ENCODE data around the gene SUPT20HL2. TPM values are rescaled to one million over a fixed set of nuclear protein-coding genes. Genes with fewer than 3 reads are reported as not detected.

Gene SUPT20HL2
- total RNA-seq, 5 donors from 2014 or later (not counting 1 experiment from before 2014, with no cell fraction given): not detected

DNA sequence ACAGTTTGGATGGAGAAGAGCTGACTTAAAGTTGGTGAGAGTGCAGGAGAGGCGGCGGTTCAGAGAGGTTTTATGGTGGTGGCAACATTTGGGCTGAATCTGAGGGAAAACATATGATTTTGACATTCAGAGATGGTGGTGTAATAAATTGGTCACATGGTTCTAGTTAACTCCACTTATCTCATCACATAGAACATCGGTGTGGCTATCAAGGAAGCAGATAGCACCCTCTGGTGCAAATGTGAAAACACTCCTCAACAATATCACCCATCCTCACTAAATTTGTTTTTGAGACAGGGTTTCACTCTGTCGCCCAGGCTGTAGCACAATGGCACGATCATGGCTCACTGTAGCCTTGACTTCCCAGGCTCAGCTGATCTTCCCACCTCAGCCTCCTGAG lies 28.8 kb downstream of the SUPT20HL2 start:
- DNase-seq (no peak), ATAC-seq (replicated peaks in 1 of 4) (no peak)
- H3K9me3 ChIP-seq: no peaks in the 10 kb centered on the region
- H3K27me3 ChIP-seq (replicated peaks in 1 of 2; ENCODE audit: control insufficient read depth in 2 of 2, extremely low read depth in 1 of 2, insufficient read depth in 2 of 2, low read length in 1 of 2): no peaks in the 10 kb centered on the region
- ChIA-PET CTCF (interaction anchor here in 1 of 2 donors (0.7 kb wide), 1 partner anchor 372 kb away, joined by 4 read pairs; no protein-coding TSS in a partner anchor), POLR2A (no interaction called here)
- WGBS (ENCODE audit: insufficient coverage): no CpG with 5 or more reads among the region's 5 CpGs
- no peaks in the 10 kb centered on the region for H3K36me3 ChIP-seq (ENCODE audit: control insufficient read depth in 2 of 2, extremely low read depth in 1 of 2, insufficient read depth in 1 of 2, low read length in 1 of 2)
- no peak overlapping the region for H3K4me3 Mint-ChIP-seq
- no peaks in the 10 kb centered on the region for H3K4me1 ChIP-seq (ENCODE audit: control insufficient read depth in 1 of 2, extremely low read depth in 1 of 2, insufficient read depth in 2 of 2, low read length in 2 of 2)
- H3K27ac ChIP-seq (ENCODE audit: low read length): no peak overlapping the region
- peaks cover 0 to 4% (median 3%) of the 10 kb centered on the region in 3 donors for H3K4me1 Mint-ChIP-seq
- no peak overlapping the region for H3K27ac Mint-ChIP-seq
- no peaks in the 10 kb centered on the region for H3K36me3 Mint-ChIP-seq
- H3K27me3 Mint-ChIP-seq: peaks cover 12 to 51% of the 10 kb centered on the region in 2 donors
- no peak overlapping the region for H3K4me3 ChIP-seq (ENCODE audit: control insufficient read depth in 1 of 2, extremely low read depth in 1 of 2, low read length in 1 of 2)
- H3K9me3 Mint-ChIP-seq: no peaks in the 10 kb centered on the region

DNA sequence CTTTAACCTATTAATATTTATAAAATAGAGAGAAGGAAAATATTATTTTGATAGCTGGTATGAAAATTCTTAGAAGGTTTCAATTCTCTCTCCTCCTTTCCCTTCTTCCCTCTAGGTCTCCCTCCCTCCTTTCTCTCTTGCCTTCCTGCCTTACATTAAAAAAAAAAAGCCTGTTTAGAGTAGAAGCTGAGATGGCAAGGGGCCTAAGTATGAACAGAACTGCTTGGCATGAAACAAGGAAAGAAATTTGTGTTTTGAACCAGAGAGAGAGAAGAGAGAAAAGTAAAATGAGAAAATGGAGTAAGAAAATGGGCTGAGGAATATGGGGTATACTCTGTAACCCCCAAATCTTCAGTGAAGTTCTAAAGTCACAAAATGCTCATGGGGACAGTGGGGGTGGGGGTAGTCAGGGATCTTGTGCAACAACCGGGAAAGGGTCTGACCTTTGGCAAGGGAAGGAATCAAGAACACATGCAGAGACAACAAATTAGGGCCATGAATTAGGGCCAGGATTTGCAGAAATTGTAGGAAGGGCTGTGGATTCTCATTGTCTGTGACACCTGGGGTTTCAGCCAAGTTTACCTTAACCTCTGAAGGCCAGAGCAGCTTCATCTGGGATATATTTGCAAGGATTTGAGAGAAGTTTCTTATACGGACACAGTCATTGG lies 30.6 kb downstream of the SUPT20HL2 start:
- no peaks in the 10 kb centered on the region for H3K36me3 ChIP-seq (ENCODE audit: control insufficient read depth in 2 of 2, extremely low read depth in 1 of 2, insufficient read depth in 1 of 2, low read length in 1 of 2)
- H3K9me3 ChIP-seq: no peaks in the 10 kb centered on the region
- Mint-ChIP-seq H3K27me3 (peaks cover 15 to 55% of the 10 kb centered on the region in 2 donors), H3K4me1 (peaks cover 0 to 4% (median 3%) of the 10 kb centered on the region in 3 donors), H3K27ac (no peak overlapping the region), H3K9me3 (no peaks in the 10 kb centered on the region), H3K4me3 (no peak overlapping the region), H3K36me3 (no peaks in the 10 kb centered on the region)
- ATAC-seq (replicated peaks in 1 of 4) (no peak), DNase-seq (no peak)
- WGBS (ENCODE audit: insufficient coverage): 80% methylated on average over 1 of the region's 2 CpGs
- POLR2A ChIA-PET: no interaction called here
- no peaks in the 10 kb centered on the region for H3K4me1 ChIP-seq (ENCODE audit: control insufficient read depth in 1 of 2, extremely low read depth in 1 of 2, insufficient read depth in 2 of 2, low read length in 2 of 2)
- H3K27me3 ChIP-seq (replicated peaks in 1 of 2; ENCODE audit: control insufficient read depth in 2 of 2, extremely low read depth in 1 of 2, insufficient read depth in 2 of 2, low read length in 1 of 2): no peaks in the 10 kb centered on the region
- no peak overlapping the region for H3K4me3 ChIP-seq (ENCODE audit: control insufficient read depth in 1 of 2, extremely low read depth in 1 of 2, low read length in 1 of 2)
- H3K27ac ChIP-seq (ENCODE audit: low read length): no peak overlapping the region
- CTCF ChIA-PET: interaction anchor here in 1 of 2 donors (0.6 kb wide), 1 partner anchor 89 kb away, joined by 7 read pairs; no protein-coding TSS in a partner anchor

DNA sequence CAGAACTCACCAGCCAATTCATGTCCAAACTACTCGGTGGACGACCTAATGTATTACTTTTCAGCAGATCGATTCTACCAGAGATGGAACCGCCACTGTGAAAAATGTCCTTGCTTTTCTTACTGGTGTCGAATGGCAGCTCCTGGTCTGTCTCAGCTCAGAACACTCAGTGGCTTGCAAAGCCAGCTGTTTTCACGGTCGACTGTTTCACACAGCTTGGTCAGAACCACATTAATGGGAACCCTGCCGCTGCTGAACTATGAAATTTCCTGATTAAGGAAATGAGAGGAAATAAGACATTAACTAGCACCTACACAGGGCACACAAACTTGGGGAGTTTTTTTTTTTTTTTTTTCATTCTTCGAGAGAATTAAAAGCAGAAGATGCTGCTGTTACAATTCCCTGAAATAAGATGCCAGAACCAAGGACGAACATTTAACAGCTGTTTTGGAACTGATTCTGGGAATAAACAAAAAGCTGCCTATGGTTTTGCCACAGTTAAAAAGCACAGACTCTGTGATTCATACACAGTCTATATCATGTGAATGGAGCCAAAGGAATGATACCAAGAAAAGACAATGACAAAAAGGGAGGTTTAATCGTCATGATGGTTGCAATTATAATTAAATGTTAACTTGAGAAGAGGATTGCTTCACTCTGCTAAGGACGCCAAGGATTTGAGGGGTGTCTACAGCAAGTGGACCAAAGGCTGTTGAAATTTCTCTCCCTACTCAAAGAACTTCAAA lies 31.3 kb downstream of the SUPT20HL2 start:
- Histone ChIP-seq H3K27ac (ENCODE audit: low read length) (no peak overlapping the region), H3K27me3 (replicated peaks in 1 of 2; ENCODE audit: control insufficient read depth in 2 of 2, extremely low read depth in 1 of 2, insufficient read depth in 2 of 2, low read length in 1 of 2) (no peaks in the 10 kb centered on the region), H3K36me3 (ENCODE audit: control insufficient read depth in 2 of 2, extremely low read depth in 1 of 2, insufficient read depth in 1 of 2, low read length in 1 of 2) (no peaks in the 10 kb centered on the region), H3K9me3 (no peaks in the 10 kb centered on the region), H3K4me1 (ENCODE audit: control insufficient read depth in 1 of 2, extremely low read depth in 1 of 2, insufficient read depth in 2 of 2, low read length in 2 of 2) (no peaks in the 10 kb centered on the region), H3K4me3 (ENCODE audit: control insufficient read depth in 1 of 2, extremely low read depth in 1 of 2, low read length in 1 of 2) (no peak overlapping the region)
- ChIA-PET CTCF (interaction anchor here in 1 of 2 donors (0.6 kb wide), 1 partner anchor 90 kb away, joined by 7 read pairs; no protein-coding TSS in a partner anchor), POLR2A (no interaction called here)
- 49% methylated on average over 5 of the region's 12 CpGs for WGBS (ENCODE audit: insufficient coverage)
- no peak for ATAC-seq (replicated peaks in 1 of 4)
- Mint-ChIP-seq H3K9me3 (no peaks in the 10 kb centered on the region), H3K27me3 (peaks cover 15 to 55% of the 10 kb centered on the region in 2 donors), H3K36me3 (no peaks in the 10 kb centered on the region), H3K4me1 (peaks cover 0 to 4% (median 3%) of the 10 kb centered on the region in 3 donors), H3K27ac (no peak overlapping the region), H3K4me3 (no peak overlapping the region)
- no peak for DNase-seq

DNA sequence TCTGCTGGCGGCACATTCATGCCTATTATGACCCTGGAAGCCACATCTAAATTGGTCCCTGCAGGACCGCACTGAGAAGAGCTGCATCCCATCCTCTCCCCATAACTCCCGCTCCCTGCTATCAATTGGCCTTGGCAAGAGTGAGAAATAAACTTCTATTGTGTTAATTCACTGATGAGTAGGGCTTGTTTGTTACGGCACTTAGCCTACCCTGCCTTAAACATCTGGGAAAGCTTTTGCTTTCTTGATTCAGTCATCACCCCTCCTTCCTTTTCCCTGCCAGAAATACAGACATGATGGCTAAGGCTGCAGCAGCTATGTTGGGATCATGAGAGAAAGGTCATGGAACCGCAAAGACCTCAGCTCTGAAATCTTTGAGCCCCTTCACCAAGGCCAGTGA lies 36.5 kb downstream of the SUPT20HL2 start:
- ChIA-PET POLR2A (no interaction called here), CTCF (no interaction called here)
- Mint-ChIP-seq H3K27me3 (peaks cover 11 to 55% of the 10 kb centered on the region in 2 donors), H3K27ac (no peak overlapping the region), H3K9me3 (no peaks in the 10 kb centered on the region), H3K4me3 (no peak overlapping the region), H3K36me3 (no peaks in the 10 kb centered on the region), H3K4me1 (peaks cover 0 to 2% (median 2%) of the 10 kb centered on the region in 3 donors)
- no CpG with 5 or more reads among the region's 5 CpGs for WGBS (ENCODE audit: insufficient coverage)
- Histone ChIP-seq H3K4me1 (ENCODE audit: control insufficient read depth in 1 of 2, extremely low read depth in 1 of 2, insufficient read depth in 2 of 2, low read length in 2 of 2) (no peaks in the 10 kb centered on the region), H3K4me3 (ENCODE audit: control insufficient read depth in 1 of 2, extremely low read depth in 1 of 2, low read length in 1 of 2) (no peak overlapping the region), H3K9me3 (no peaks in the 10 kb centered on the region), H3K36me3 (ENCODE audit: control insufficient read depth in 2 of 2, extremely low read depth in 1 of 2, insufficient read depth in 1 of 2, low read length in 1 of 2) (no peaks in the 10 kb centered on the region), H3K27me3 (replicated peaks in 1 of 2; ENCODE audit: control insufficient read depth in 2 of 2, extremely low read depth in 1 of 2, insufficient read depth in 2 of 2, low read length in 1 of 2) (no peaks in the 10 kb centered on the region), H3K27ac (ENCODE audit: low read length) (no peak overlapping the region)
- ATAC-seq (replicated peaks in 1 of 4): no peak
- no peak for DNase-seq

DNA sequence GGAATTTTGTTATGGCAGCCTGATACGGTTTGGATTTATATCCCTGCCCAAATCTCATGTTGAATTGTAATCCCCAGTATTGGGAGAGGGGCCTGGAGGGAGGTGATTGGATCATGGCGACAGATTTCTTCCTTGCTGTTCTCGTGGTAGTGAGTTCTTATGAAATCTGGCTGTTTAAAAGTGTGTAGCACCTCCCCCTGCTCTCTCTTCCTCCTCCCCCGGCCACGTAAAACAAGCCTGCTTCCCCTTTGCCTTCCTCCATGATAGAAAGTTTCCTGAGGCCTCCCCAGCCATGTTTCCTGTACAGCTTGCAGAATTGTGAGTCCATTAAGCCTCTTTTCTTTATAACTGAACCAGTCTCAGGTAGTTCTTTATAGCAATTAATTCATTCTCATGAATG lies 37.9 kb downstream of the SUPT20HL2 start:
- POLR2A ChIA-PET: no interaction called here
- no peak overlapping the region for H3K4me3 Mint-ChIP-seq
- no peaks in the 10 kb centered on the region for H3K4me1 ChIP-seq (ENCODE audit: control insufficient read depth in 1 of 2, extremely low read depth in 1 of 2, insufficient read depth in 2 of 2, low read length in 2 of 2)
- H3K27ac Mint-ChIP-seq: no peak overlapping the region
- CTCF ChIA-PET: no interaction called here
- H3K36me3 Mint-ChIP-seq: no peaks in the 10 kb centered on the region
- peaks cover 10 to 59% of the 10 kb centered on the region in 2 donors for H3K27me3 Mint-ChIP-seq
- H3K9me3 Mint-ChIP-seq: no peaks in the 10 kb centered on the region
- H3K4me3 ChIP-seq (ENCODE audit: control insufficient read depth in 1 of 2, extremely low read depth in 1 of 2, low read length in 1 of 2): no peak overlapping the region
- no peaks in the 10 kb centered on the region for H3K9me3 ChIP-seq
- H3K27ac ChIP-seq (ENCODE audit: low read length): no peak overlapping the region
- WGBS (ENCODE audit: insufficient coverage): no CpG with 5 or more reads among the region's 5 CpGs
- no peak for DNase-seq
- H3K36me3 ChIP-seq (ENCODE audit: control insufficient read depth in 2 of 2, extremely low read depth in 1 of 2, insufficient read depth in 1 of 2, low read length in 1 of 2): no peaks in the 10 kb centered on the region
- H3K27me3 ChIP-seq (replicated peaks in 1 of 2; ENCODE audit: control insufficient read depth in 2 of 2, extremely low read depth in 1 of 2, insufficient read depth in 2 of 2, low read length in 1 of 2): no peaks in the 10 kb centered on the region
- H3K4me1 Mint-ChIP-seq: no peaks in the 10 kb centered on the region
- no peak for ATAC-seq (replicated peaks in 1 of 4)

DNA sequence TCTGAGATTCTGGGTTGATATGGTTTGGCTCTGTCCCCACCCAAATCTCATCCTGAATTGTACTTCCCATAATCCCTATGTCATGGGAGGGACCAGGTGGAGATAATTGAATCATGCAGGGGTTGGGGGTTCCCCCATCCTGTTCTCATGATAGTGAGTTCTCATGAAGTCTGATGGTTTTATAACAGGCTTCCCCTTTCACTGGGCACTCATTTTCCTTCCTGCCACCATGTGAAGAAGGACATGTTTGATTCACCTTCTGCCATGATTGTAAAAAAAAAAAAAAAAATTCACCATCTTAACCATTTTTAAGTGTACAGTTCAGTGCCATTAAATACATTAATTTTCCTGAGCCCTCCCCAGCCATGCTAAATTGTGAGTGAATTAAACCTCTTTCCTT lies 42.6 kb downstream of the SUPT20HL2 start:
- Histone ChIP-seq H3K4me1 (ENCODE audit: control insufficient read depth in 1 of 2, extremely low read depth in 1 of 2, insufficient read depth in 2 of 2, low read length in 2 of 2) (no peaks in the 10 kb centered on the region), H3K36me3 (ENCODE audit: control insufficient read depth in 2 of 2, extremely low read depth in 1 of 2, insufficient read depth in 1 of 2, low read length in 1 of 2) (no peaks in the 10 kb centered on the region), H3K9me3 (no peaks in the 10 kb centered on the region), H3K27me3 (replicated peaks in 1 of 2; ENCODE audit: control insufficient read depth in 2 of 2, extremely low read depth in 1 of 2, insufficient read depth in 2 of 2, low read length in 1 of 2) (no peaks in the 10 kb centered on the region), H3K27ac (ENCODE audit: low read length) (no peak overlapping the region), H3K4me3 (ENCODE audit: control insufficient read depth in 1 of 2, extremely low read depth in 1 of 2, low read length in 1 of 2) (no peak overlapping the region)
- ATAC-seq (replicated peaks in 1 of 4): no peak
- Mint-ChIP-seq H3K36me3 (no peaks in the 10 kb centered on the region), H3K27ac (no peak overlapping the region), H3K9me3 (no peaks in the 10 kb centered on the region), H3K4me3 (no peak overlapping the region), H3K27me3 (peaks cover 1 to 60% of the 10 kb centered on the region in 2 donors), H3K4me1 (no peaks in the 10 kb centered on the region)
- POLR2A ChIA-PET: no interaction called here
- no peak for DNase-seq
- CTCF ChIA-PET: no interaction called here

Data from T-cell (primary cell).